DMS53 treated with DMSO at 0.1 percent for 48 hours (cell line): ENCODE results near the gene GPLD1.

Source experiments
- DNase-seq: peaks from one replicate; lab custom pipeline; 2025; ENCODE audit not compliant: unreplicated experiment; lab: John Stamatoyannopoulos, UW

GPLD1 gene

GRCh38 chr6:24455061-24455460, 34.3 kb downstream of the GPLD1 start:
- DNase-seq, result no peak

GRCh38 chr6:24454452-24454851, 34.9 kb downstream of the GPLD1 start:
- no peak for DNase-seq

GRCh38 chr6:24453921-24454320, 35.5 kb downstream of the GPLD1 start:
- DNase-seq, result no peak

GRCh38 chr6:24451581-24452388, 37.6 kb downstream of the GPLD1 start:
- DNase-seq, result no peak

GRCh38 chr6:24448828-24449525, 40.4 kb downstream of the GPLD1 start:
- DNase-seq, result no peak

GRCh38 chr6:24448396-24448795, 41.0 kb downstream of the GPLD1 start:
- no peak for DNase-seq

GRCh38 chr6:24446670-24447069, 42.7 kb downstream of the GPLD1 start:
- no peak for DNase-seq

GRCh38 chr6:24445704-24446103, 43.7 kb downstream of the GPLD1 start:
- no peak for DNase-seq

- DNase-seq, result no peak
Observed at GRCh38 chr6:24444588-24444987, 44.8 kb downstream of the GPLD1 start.

- no peak for DNase-seq
Observed at GRCh38 chr6:24441599-24441904, 47.8 kb downstream of the GPLD1 start.

GRCh38 chr6:24440897-24441598, 48.3 kb downstream of the GPLD1 start:
- DNase-seq, result no peak

GRCh38 chr6:24439858-24440539, 49.4 kb downstream of the GPLD1 start:
- DNase-seq, result no peak

- no peak for DNase-seq
Observed at GRCh38 chr6:24436979-24437378, 52.4 kb downstream of the GPLD1 start.

- DNase-seq, result no peak
Observed at GRCh38 chr6:24432611-24433010, 56.8 kb downstream of the GPLD1 start.

- DNase-seq, result peak; percentile 62
Observed at GRCh38 chr6:24431045-24431451, 58.3 kb downstream of the GPLD1 start.

- DNase-seq, result no peak
Observed at GRCh38 chr6:24430086-24430485, 59.3 kb downstream of the GPLD1 start.

GRCh38 chr6:24429146-24429545, 60.2 kb downstream of the GPLD1 start:
- DNase-seq, result no peak

GRCh38 chr6:24428615-24429014, 60.8 kb downstream of the GPLD1 start:
- DNase-seq, result no peak

GRCh38 chr6:24426729-24427446, 62.5 kb downstream of the GPLD1 start:
- DNase-seq, result no peak

GRCh38 chr6:24425091-24425490, 64.3 kb downstream of the GPLD1 start:
- no peak for DNase-seq

GRCh38 chr6:24419526-24419925, 69.9 kb downstream of the GPLD1 start:
- DNase-seq, result no peak
